ENCODE measurements around the gene ZFAND3.

DNA sequence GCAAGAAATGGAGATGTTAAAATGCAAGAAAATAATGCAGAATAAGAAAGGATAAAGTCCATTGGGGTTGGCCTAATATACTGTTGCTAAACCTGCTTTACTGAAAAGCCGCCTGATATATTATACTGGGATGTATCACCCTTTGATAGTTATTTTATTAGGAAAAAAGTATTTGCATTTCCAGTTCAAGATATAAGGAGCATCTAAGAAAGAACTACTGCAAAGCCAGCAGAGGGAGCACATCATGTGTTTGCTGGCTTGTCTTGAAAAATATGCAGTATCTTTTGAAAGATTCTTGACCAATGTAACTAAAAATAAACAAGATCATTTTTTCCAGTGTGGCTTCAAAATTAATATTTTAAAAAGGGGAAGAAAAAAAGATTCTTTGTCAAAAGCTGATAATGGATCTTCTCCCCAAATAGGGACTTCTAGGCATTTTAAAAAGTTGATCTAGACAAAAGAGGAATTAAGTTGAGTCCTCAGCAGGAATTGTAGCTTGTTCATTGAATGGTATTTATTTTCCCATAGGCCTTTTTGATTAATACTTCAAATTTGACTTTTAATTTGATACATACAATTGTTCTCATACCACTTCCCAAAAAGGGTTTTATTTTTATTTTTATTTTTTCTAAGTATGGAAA is 214.9 kb downstream of the ZFAND3 start:
- TF ChIP-seq CTCF (conservative IDR thresholded peaks at IDR 0.05; ENCODE audit: low read length): peak; percentile 79
- TF ChIP-seq EZH2phosphoT487 (IDR thresholded peaks at IDR 0.05; ENCODE audit: borderline replicate concordance, low read depth, low read length): no peak

Measured in OCI-LY7 (cell line).